Measurements from ENCODE around the gene RHOBTB3. TPM values are rescaled to one million over a fixed set of nuclear protein-coding genes. Genes with fewer than 3 reads are reported as not detected.

The RHOBTB3 gene
- total RNA-seq, 2 experiments from 2014 or later: 0.74 to 1.4 TPM

- peak overlapping the region; percentile 64 for H3K27ac Mint-ChIP-seq
- H3K27me3 Mint-ChIP-seq: peaks cover 8% of the 10 kb centered on the region
- H3K9me3 Mint-ChIP-seq: no peaks in the 10 kb centered on the region
- CTCF ChIA-PET: interaction anchor here (0.7 to 2.3 kb wide), 7 partner anchors 11 to 72 kb away, joined by 3 to 12 read pairs (median 3); partner anchors contain the start of gene GLRX
- no peaks in the 10 kb centered on the region for H3K36me3 Mint-ChIP-seq (ENCODE audit: low read depth)
- peaks cover 24% of the 10 kb centered on the region for H3K4me1 Mint-ChIP-seq
- peak; percentile 72 for DNase-seq
- H3K4me3 Mint-ChIP-seq: no peak overlapping the region
- POLR2A ChIA-PET: no interaction called here
These were observed 111.9 kb downstream of the RHOBTB3 start for GRCh38 chr5:95842854-95843544.

GRCh38 chr5:95843733-95844223 is 112.6 kb downstream of the RHOBTB3 start:
- Mint-ChIP-seq H3K36me3 (ENCODE audit: low read depth) (no peaks in the 10 kb centered on the region), H3K4me3 (no peak overlapping the region), H3K9me3 (no peaks in the 10 kb centered on the region), H3K27me3 (peaks cover 10% of the 10 kb centered on the region), H3K27ac (peak overlapping the region; percentile 64), H3K4me1 (peaks cover 24% of the 10 kb centered on the region)
- CTCF ChIA-PET: interaction anchor here (0.6 to 2.3 kb wide), 8 partner anchors 9 to 73 kb away, joined by 3 to 12 read pairs (median 3); partner anchors contain the start of gene GLRX
- POLR2A ChIA-PET: no interaction called here
- no peak for DNase-seq

DNA sequence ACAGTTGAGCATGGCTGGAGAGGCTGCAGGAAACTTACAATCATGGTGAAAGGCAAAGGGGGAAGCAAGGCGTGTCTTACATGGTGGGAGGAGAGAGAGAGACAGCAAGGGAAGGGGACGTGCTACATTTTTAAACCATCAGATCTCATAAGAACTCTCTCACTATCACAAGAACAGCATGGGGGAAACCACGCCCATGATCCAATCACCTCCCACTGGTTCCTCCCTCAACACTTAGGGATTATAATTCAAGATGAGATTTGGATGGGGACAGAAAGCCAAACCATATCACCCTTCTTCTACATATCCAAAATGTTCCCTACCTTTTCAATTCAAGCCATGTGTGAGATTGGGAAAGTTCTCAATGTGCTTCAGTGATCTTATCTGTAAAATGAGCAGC is 114.3 kb downstream of the RHOBTB3 start:
- no peak overlapping the region for H3K27ac Mint-ChIP-seq
- no peak for DNase-seq
- no peak overlapping the region for H3K4me3 Mint-ChIP-seq
- peaks cover 12% of the 10 kb centered on the region for H3K27me3 Mint-ChIP-seq
- ChIA-PET POLR2A (no interaction called here), CTCF (interaction anchor here (1.5 kb wide), 1 partner anchor 64 kb away, joined by 9 read pairs; no protein-coding TSS in a partner anchor)
- peaks cover 24% of the 10 kb centered on the region for H3K4me1 Mint-ChIP-seq
- no peaks in the 10 kb centered on the region for H3K36me3 Mint-ChIP-seq (ENCODE audit: low read depth)
- H3K9me3 Mint-ChIP-seq: no peaks in the 10 kb centered on the region

Other genes with a start within 250 kb of the RHOBTB3 start
- 10 to 100 TPM; 74.6 to 74.9 TPM for gene SKIC3, start 176.4 kb upstream of the RHOBTB3 start, total RNA-seq
- gene ARSK, start 176.2 kb upstream of the RHOBTB3 start, total RNA-seq: 1 to 10 TPM; 5.1 to 5.2 TPM
- gene GPR150, start 111.2 kb upstream of the RHOBTB3 start, total RNA-seq: 1 to 10 TPM in 1 of 2 experiments, under 1 TPM in 1; 0.87 to 1.2 TPM
- 1 to 10 TPM; 5.9 to 6.2 TPM for gene RFESD, start 84.6 kb upstream of the RHOBTB3 start, total RNA-seq
- not detected for gene SPATA9, start 48.3 kb upstream of the RHOBTB3 start, total RNA-seq
- 10 to 100 TPM; 60.2 to 61.1 TPM for gene GLRX, start 91.4 kb downstream of the RHOBTB3 start, total RNA-seq
- 10 to 100 TPM; 12.5 to 14.7 TPM for gene ELL2, start 230.5 kb downstream of the RHOBTB3 start, total RNA-seq

Data from activated CD4-positive, alpha-beta T cell treated with anti-CD3 and anti-CD28 coated beads, Interleukin-2, amount 10 ng/mL, durations not matched to agents 7 days and 5 days (primary cell).